HG02943 (cell line): ENCODE measurements around the gene SYNDIG1L.

Experiments used
- ATAC-seq: cut with Tn5 transposase; IDR thresholded peaks from one replicate; pipeline ENCODE4 v1.9.1; 2021; ENCODE audit warnings: mild to moderate bottlenecking, low read depth, moderate library complexity; ENCODE audit not compliant: unreplicated experiment

SYNDIG1L gene

GRCh38 chr14:74364271-74364880 is 61.6 kb downstream of the SYNDIG1L start:
- no peak for ATAC-seq

- no peak for ATAC-seq
Measured at GRCh38 chr14:74362361-74362915, 63.6 kb downstream of the SYNDIG1L start.

GRCh38 chr14:74360163-74360562 is 65.8 kb downstream of the SYNDIG1L start:
- ATAC-seq, result no peak

GRCh38 chr14:74358176-74358829 is 67.7 kb downstream of the SYNDIG1L start:
- no peak for ATAC-seq

- ATAC-seq, result no peak
Measured at GRCh38 chr14:74357585-74357984, 68.4 kb downstream of the SYNDIG1L start.

GRCh38 chr14:74356892-74357575 is 69.0 kb downstream of the SYNDIG1L start:
- ATAC-seq, result no peak
